Adrenal gland (tissue), 12 donors: Measurements from ENCODE around the gene SOCS6. TPM values are rescaled to one million over a fixed set of nuclear protein-coding genes. Genes with fewer than 3 reads are reported as not detected.

Experiments used
- DNase-seq, 7 donors: peaks; one replicate each; pipeline ENCODE4 v3.0.0-alpha.2; 2019 to 2020
- H3K27ac ChIP-seq, 5 donors: fragments of 200-600 bp; sonication (generic) in 4 of 5; 1 replicate in 3 of 5; 2 replicates in 2 of 5; pipeline versions ENCODE4 v1.5.1 to v1.8.0; 2016 to 2020; ENCODE audit warnings: mild to moderate bottlenecking in 1 of 5
- H3K27me3 ChIP-seq: fragments of 200-600 bp; 2 replicates; pipeline ENCODE4 v1.8.0; 2021
- H3K36me3 ChIP-seq, 2 donors: fragments of 200-600 bp; replicated peaks in 1 of 2; 1 replicate in 1 of 2; 2 replicates in 1 of 2; pipeline versions ENCODE4 v1.5.1 to v1.8.0; 2018 to 2022
- H3K4me1 ChIP-seq, 2 donors: fragments of 200-600 bp; replicated peaks in 1 of 2; 1 replicate in 1 of 2; 2 replicates in 1 of 2; pipeline versions ENCODE4 v1.5.1 to v1.8.0; 2018 to 2021
- H3K4me3 ChIP-seq, 4 donors: fragments of 200-600 bp; sonication (generic) in 3 of 4; one replicate each; pipeline ENCODE4 v1.5.1; 2016 to 2018
- H3K9me3 ChIP-seq, 3 donors: fragments of 200-600 bp; sonication (generic) in 1 of 3; replicated peaks in 1 of 3; 1 replicate in 2 of 3; 2 replicates in 1 of 3; pipeline versions ENCODE4 v1.5.1 to v1.8.0; 2016 to 2021
- CTCF ChIP-seq, 6 experiments: fragments of 450-650 bp in 4 of 6; fragments of 200-600 bp in 2 of 6; sonication (generic) in 1 of 6; IDR thresholded peaks; 1 replicate in 5 of 6; 2 replicates in 1 of 6; pipeline versions ENCODE4 v1.5.1 to v1.8.0; 2016 to 2021; ENCODE audit warnings: antibody characterized with exemption in 6 of 6, mild to moderate bottlenecking in 2 of 6, moderate library complexity in 1 of 6
- POLR2A ChIP-seq, 2 donors: fragments of 450-650 bp; IDR thresholded peaks; one replicate each; pipeline ENCODE4 v1.6.1; 2017; ENCODE audit warnings: antibody characterized with exemption in 2 of 2, mild to moderate bottlenecking in 2 of 2, moderate library complexity in 1 of 2
- WGBS, 4 donors: extraction: QIAGEN DNeasy Blood & Tissue Kit in 2 of 4; methylation state at CpG; one replicate each; pipeline versions ENCODE4 v1.1.5 to v1.1.7; 2013 to 2017; 5-methylcytosine and 5-hydroxymethylcytosine counted together
- intact Hi-C, 2 donors: fragments of 100-400 bp; cut with DNase I; formaldehyde crosslinking; loops; one replicate each; pipeline versions ENCODE4 v1.14.1 to v1.15.0; 2022 to 2023
- polyA plus RNA-seq, 3 donors: library from polyadenylated mRNA; stranded (reverse); fragments of 200-250 nt in 2 of 3; fragments of 350-450 nt in 1 of 3; fragmentation: Illumina TruSeq in 1 of 3; extraction: RNeasy Lipid Tissue Mini Kit (QIAGEN cat#74804) in 1 of 3; gene quantifications; one replicate each; pipeline ENCODE4 v1.2.3, GENCODE V29; 2013 to 2014
- total RNA-seq, 9 donors: library from RNA; depleted of rRNA in 4 of 9; stranded (reverse); fragments of >200 nt in 4 of 9; fragments of 120-200 nt in 1 of 9; fragmentation: NEBNext Ultra II Directional in 1 of 9; extraction: Animal tissue kit (Norgen Biotek cat#: 25700) in 1 of 9; gene quantifications; one replicate each; pipeline versions ENCODE4 v1.1.0 to v1.2.4, GENCODE V29; 2013 to 2023
- donor health status: healthy with polysubstance abuse.
- donor health status: Bipolar disorder and iron deficiency.
- donor health status: DM: yes; HTN: yes; CAD: no.
- donor health status: DM: no; HTN: no; CAD: no.
- donor health status: DM: no; HTN: no; CAD: no.
- donor health status: DM: yes; HTN: yes; CAD: no.

Gene SOCS6
- total and polyA plus RNA-seq, 12 donors = 4.3 to 25.5 (median 17.4) TPM

- Histone ChIP-seq H3K4me1 (peaks cover 0 to 9% of the 10 kb centered on the region in 2 donors), H3K9me3 (no peaks in the 10 kb centered on the region), H3K27me3 (no peaks in the 10 kb centered on the region), H3K4me3 (no peak overlapping the region), H3K27ac (no peak overlapping the region), H3K36me3 (no peaks in the 10 kb centered on the region)
- intact Hi-C loops = no loop called here
- DNase-seq = no peak
- no peak for TF ChIP-seq CTCF (IDR thresholded peaks at IDR 0.05)
- TF ChIP-seq POLR2A (IDR thresholded peaks at IDR 0.05) = no peak
- 95 to 97% (median 96%) methylated on average over 4 of the region's 4 CpGs for WGBS, 4 donors
Observed at GRCh38 chr18:70319187-70319586, 30.3 kb downstream of the SOCS6 start.

- Histone ChIP-seq H3K4me1 (peaks cover 0 to 9% of the 10 kb centered on the region in 2 donors), H3K27ac (no peak overlapping the region), H3K9me3 (no peaks in the 10 kb centered on the region), H3K27me3 (no peaks in the 10 kb centered on the region), H3K36me3 (peaks cover 0 to 11% of the 10 kb centered on the region in 2 donors), H3K4me3 (no peak overlapping the region)
- intact Hi-C loops = no loop called here
- 96 to 100% (median 97%) methylated on average over 2 of the region's 2 CpGs for WGBS, 4 donors
- TF ChIP-seq CTCF (IDR thresholded peaks at IDR 0.05) = no peak
- TF ChIP-seq POLR2A (IDR thresholded peaks at IDR 0.05) = no peak
- DNase-seq = no peak
Observed at GRCh38 chr18:70321616-70322015, 32.8 kb downstream of the SOCS6 start.

GRCh38 chr18:70322385-70322784 is 33.5 kb downstream of the SOCS6 start:
- Histone ChIP-seq H3K27me3 (no peaks in the 10 kb centered on the region), H3K9me3 (no peaks in the 10 kb centered on the region), H3K27ac (no peak overlapping the region), H3K36me3 (peaks cover 0 to 11% of the 10 kb centered on the region in 2 donors), H3K4me1 (peaks cover 0 to 9% of the 10 kb centered on the region in 2 donors), H3K4me3 (no peak overlapping the region)
- intact Hi-C loops = no loop called here
- no peak for TF ChIP-seq POLR2A (IDR thresholded peaks at IDR 0.05)
- TF ChIP-seq CTCF (IDR thresholded peaks at IDR 0.05) = no peak
- DNase-seq = no peak
- 93 to 98% (median 96%) methylated on average over 2 of the region's 2 CpGs for WGBS, 4 donors

GRCh38 chr18:70322928-70323327 is 34.1 kb downstream of the SOCS6 start:
- Histone ChIP-seq H3K4me1 (peaks cover 0 to 9% of the 10 kb centered on the region in 2 donors), H3K4me3 (no peak overlapping the region), H3K27ac (no peak overlapping the region), H3K36me3 (peaks cover 0 to 11% of the 10 kb centered on the region in 2 donors), H3K9me3 (no peaks in the 10 kb centered on the region), H3K27me3 (no peaks in the 10 kb centered on the region)
- intact Hi-C loops = no loop called here
- 81 to 91% (median 86%) methylated on average over 5 of the region's 5 CpGs for WGBS, 4 donors
- no peak for TF ChIP-seq POLR2A (IDR thresholded peaks at IDR 0.05)
- no peak for TF ChIP-seq CTCF (IDR thresholded peaks at IDR 0.05)
- DNase-seq = peak in 2 of 7 donors; percentile 10 to 22
